ENCODE measurements around the gene NUPR2.

- TF ChIP-seq CTCF (conservative IDR thresholded peaks at IDR 0.05 in 1 of 2, IDR thresholded peaks at IDR 0.05 in 1 of 2; ENCODE audit: extremely low read depth in 1 of 2, insufficient read depth in 1 of 2, low read depth in 1 of 2, low read length in 2 of 2): no peak
- no peak for TF ChIP-seq EZH2 (IDR thresholded peaks at IDR 0.05; ENCODE audit: borderline replicate concordance, low read length)
Observed at GRCh38 chr7:56124981-56125380, 8.8 kb upstream of the NUPR2 start.

All from mammary epithelial cell (primary cell).